ENCODE results near the gene PRH1.

The PRH1 gene

DNA sequence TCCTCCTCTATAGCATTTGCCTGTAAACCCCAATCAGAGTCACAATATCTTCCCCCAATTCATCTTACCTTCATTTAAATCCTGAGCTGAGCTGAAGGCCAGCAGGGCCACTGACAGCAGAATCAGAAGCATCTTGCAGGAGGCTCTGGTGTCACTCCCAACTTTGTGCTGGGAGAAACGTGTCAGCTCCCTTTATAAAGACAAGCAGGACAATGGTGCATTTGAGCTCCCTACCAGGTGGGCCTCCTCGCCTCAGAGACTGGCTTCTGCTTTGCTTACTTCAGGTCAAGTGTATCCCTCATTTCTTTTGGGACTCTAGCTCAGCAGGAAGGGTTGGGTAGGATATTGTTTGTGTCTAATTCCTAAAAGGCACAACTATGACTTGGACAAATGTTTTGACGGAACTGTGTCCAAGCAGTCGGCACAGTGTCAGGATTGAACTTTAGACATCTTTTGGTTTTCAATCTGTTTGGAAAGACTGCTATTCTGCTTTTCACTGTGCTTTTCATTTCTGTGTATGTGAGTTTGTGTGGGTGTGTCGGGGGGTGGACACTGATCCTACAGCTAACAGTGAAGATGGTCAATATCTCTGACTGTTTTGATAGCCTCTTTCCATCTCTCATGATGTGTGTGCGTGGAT lies at the start of gene PRH1:
Gene PRH1, minus strand, starts transcription at position 170 of the 640 bp plus-strand sequence. Its CDS starts 38 bp downstream, at position 132.
- no peak for DNase-seq

DNA sequence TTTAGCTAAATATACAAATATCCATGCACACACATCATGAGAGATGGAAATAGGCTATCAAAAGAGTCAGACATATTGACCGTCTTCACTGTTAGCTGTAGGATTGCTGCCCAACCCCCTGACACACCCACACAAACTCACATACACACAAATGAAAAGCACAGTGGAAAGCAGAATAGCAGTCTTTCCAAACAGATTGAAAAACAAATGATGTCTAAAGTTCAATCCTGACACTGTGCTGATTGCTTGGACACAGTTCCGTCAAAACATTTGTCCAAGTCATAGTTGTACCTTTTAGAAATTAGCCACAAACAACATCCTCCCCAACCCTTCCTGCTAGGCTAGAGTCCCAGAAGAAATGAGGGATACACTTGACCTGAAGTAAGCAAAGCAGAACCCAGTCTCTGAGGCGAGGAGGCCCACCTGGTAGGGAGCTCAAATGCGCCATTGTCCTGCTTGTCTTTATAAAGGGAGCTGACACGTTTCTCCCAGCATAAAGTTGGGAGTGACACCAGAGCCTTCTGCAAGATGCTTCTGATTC lies 44.8 kb upstream of the PRH1 start, which contains the start of gene PRH2:
Gene PRH2, plus strand, starts transcription at position 491 of the 541 bp plus-strand sequence. Its CDS starts 38 bp downstream, at position 529.
- DNase-seq = no peak

DNA sequence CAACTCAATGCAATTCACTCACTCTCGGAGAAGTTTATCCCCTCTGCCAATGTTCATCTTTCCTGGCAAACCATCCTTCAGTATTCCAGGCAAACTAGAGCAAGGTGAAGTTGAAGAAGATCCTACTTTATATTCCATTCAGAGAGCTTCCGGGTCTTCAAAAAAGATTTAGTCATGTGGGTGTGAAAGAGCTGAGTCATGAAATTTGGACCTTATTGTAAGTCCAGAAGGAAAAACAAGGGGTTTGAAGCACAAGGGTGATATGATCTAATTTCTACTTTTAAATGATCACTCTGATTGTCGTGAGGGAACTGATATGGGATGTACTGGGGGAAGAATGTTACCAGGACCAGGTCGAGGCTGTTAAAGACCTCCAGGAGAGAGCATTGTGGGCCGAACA lies 42.2 kb upstream of the PRH1 start:
- DNase-seq = no peak

DNA sequence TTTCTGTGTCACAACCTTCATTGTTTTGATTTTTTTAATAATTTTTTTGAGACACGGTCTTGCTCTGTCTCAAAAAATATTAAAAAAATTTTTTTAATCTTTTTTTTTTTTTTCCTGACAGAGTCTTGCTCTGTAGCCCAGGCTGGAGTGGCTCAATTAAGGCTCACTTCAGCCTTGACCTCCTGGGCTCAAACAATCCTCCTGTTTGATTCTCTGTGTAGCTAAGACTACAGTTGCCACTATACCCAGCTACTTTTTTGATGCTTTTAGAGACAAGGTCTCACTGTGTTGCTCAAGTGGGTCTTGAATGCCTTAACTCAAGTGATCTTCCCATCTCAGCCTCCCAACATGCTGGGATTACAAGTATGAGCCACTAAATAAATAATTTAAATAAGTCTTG lies 35.8 kb upstream of the PRH1 start:
- no peak for DNase-seq

DNA sequence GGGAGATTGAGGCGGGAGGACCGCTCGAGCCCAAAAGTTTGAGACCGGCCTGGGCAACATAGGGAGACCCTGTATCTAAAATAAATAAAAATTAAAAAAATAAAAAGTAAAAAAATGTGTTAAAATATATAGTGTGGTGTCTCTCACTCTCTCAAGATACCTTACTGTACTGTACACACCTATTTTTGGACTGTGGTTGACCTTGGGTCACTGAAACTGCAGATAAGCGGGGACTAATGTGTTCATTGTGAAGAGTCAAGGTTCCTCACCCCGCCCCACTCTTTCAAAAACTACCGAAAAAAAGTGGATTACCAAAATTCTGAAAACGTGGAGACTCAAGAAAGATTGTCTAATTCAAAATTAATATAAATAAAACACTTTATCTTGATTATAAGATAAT lies 26.3 kb upstream of the PRH1 start:
- no peak for DNase-seq

DNA sequence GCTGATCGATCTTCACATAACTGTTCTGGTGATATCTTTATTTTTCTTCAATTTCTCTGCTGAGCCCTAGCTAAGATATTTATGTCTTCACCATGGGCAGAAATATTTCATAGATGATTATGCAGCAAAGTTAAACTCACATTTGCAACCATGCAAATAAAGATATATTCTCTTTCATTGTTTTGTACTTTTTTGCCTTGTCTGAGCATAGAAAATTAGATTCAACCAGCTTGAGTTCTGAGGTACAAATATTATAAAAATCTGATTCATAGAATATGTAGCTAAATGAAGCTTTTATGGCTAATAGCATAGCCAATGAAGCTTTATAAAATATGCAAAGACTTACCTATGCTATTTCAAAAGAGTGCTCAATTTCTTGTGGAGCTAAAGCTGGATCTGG lies 25.4 kb upstream of the PRH1 start, which contains the start of gene TAS2R13:
Gene TAS2R13, minus strand, starts transcription at position 101 of the 400 bp plus-strand sequence. CDS start 264 bp downstream, outside the sequence.
- no peak for DNase-seq

DNA sequence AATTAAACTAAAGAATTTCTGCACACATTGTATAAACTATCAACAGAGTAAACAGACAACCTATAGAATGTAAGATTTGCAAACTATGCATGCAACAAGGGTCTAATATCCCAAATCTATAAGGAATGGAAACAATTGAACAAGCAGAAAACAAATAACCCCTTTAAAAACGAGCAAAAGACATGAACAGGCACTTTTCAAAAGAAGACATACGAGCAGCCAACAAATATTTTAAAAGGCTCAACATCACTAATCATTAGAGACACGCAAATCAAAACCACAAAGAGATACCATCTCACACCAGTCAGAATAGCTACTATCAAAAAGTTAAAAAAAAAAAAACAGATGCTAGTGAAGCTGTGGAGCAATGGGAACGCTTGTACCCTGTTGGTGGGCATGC lies 20.6 kb upstream of the PRH1 start:
- no peak for DNase-seq

DNA sequence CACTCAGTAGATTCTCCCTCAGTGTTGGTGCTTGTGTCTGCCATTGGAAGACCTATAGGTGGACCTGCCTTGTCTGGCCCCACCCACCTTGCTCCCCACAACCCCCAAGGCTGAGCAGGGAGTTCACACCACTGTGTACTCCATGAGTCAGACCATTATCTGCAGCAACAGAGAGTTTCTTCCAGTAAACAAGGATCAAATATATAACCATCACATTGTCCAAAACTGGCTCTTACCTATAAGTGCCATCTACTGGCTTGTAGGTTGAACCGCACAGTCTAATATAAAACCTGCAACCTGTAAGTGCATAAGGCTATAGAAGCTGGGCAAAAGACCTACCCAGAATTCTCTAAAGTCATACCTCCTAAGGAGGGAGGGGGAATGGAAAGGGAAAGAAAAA lies 17.4 kb upstream of the PRH1 start:
- DNase-seq = no peak

DNA sequence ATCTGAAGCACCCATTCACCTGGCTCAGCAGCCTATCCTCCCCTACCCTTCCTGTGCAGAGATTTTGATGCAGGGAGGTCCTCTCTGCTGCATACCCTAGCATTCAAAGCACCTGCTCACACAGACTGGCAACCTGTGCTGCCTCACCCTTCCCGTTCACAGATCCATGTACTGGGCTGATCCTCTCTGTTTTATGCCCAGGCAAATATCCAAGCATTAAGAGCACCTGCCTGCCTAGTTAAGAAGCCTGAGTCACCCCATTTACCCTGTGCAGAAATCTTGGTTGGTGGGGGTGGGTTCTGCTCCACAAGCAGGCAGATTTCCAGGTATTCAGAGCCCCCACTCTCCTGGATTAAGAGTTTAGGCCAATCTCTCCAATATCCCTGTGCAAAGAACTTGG lies 16.9 kb upstream of the PRH1 start:
- no peak for DNase-seq

DNA sequence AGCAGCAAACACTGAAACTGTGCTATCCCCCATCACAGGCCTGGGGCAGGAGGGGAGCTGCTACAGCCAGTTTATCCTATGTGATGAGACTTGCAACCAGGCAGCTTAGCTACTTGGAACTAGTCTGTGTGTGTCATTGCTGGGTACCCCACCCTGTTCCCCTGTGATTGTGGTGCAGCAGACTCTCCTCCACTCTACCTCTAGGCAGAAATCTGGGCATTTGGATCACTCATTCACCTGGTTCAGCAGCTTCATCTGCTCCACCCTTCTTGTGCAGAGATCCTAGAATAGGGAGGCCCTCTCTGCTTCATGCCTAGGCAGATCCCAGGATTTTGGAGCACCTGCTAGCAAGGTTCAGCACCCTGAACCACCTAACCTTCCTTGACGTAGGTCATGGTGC lies 16.5 kb upstream of the PRH1 start:
- no peak for DNase-seq

DNA sequence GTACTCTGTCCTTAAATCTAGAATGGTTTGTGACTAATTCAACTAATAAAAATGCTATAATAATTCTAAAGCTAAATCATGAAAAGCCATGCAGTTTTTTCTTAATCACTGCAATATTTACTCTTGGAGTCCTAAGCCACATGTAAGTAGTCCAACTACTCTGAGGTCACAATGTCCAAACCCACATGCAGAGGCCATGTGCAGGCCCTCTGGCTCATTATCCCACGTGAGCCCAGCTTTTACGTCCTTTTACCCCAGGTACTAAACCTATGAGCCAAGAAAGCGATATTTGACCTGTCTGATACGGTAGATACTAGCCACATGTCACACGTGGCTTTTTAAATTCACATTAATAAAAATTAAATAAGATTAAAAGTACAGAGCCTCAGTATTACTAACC lies 12.8 kb upstream of the PRH1 start:
- no peak for DNase-seq

DNA sequence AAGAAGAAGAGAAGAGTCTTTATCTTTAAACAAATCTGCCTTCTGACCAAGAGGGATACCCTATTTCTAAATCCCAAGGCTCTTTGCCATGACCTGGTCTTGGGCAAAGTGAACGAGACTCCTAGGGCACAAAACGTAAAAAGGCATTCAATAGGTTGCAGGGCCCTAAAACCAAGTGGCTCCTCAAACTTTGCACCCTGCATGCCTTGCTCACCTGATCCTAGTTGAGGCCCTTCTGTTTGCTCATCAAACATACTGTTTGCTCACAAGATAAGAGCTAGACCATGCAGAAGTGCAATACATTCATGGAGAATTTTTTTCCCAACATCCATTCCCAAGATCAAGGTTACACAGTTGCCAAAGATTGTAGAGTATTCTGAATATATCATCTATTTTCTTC lies 7.9 kb upstream of the PRH1 start:
- no peak for DNase-seq

DNA sequence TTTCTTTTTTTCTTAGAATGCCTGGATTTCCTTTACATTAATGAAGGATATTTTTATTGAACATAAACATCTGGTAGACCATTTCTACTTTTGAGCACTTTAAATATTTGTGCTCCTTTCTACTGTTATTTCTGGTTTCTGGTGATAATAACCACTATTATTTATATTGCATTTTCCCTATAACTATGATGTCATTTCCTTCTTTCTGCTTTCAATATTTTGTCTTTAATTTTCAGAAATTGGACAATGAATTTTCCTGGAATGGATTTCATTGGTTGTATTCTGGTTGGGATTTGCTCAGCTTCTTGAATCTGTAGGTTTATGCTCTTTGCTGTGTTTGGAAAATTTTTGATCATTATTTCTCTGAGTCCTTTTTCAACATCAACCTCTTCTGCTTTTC lies 5.2 kb upstream of the PRH1 start:
- DNase-seq = no peak

DNA sequence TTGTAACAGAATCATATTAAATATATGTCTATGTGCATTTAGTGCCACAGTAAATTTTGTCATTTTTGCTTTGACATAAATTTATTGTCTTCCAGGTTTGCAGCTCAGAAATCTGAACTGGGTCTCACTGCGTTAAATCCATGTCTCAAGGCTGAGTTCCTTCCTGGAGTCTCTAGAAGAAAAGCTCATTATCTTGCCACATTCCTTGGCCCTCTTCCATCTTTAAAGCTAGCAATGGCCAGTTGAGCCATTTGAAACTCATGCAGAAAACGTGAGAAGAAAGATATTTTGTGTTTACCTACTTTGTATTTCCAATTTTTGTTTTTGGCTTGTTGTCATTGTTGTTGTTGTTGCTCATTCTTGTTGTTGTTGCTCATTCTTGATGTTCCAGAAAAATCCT lies 10.7 kb downstream of the PRH1 start:
- no peak for DNase-seq

DNA sequence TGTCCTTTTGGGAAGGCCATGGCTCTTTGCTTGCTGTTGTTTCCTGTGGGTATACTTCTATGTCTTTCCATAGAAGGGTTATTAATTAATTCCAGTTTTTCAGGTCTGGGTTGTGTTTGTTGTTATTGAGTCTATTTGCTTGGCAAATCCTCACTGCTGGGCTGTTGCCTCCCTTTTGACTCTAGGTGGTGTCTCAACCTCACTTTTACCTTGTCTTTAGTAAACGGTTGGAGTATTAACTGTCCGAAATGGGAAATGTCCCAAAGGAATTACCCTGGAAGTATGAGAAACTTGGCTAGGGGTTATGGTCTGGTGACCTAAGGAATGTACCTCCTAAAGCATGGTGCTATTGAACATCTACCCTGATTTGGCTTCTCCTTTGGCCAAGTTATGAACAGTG lies 16.7 kb downstream of the PRH1 start:
- DNase-seq = no peak

DNA sequence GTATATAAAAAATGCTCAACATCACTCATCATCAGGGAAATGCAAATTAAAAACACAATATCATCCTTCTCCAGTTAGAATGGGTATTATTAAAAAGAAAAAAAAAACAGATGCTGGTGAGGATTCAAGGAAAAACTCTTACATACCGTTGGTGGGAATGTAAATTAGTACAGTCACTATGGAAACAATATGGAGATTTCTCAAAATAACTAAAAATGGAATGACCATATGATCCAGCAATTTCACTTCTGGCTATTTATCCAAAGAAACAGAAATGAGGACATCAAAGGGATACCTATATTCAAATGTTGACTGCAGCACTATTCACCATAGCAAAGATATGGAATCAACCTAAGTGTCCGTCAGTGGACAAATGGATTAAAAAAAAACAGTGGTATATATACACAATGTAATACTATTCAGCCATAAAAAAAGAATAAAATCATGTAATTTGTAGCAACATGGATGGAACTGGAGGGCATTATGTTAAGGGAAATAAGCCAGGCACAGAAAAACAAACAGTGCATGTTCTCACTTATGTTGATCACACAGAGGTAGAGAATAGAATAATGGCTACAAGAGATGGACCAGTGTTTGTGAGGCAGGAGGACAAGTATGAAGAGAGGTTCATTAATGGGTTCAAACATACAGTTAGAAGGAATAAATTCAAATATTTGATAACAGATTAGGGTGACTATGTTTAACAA lies 20.4 kb downstream of the PRH1 start:
- no peak for DNase-seq

DNA sequence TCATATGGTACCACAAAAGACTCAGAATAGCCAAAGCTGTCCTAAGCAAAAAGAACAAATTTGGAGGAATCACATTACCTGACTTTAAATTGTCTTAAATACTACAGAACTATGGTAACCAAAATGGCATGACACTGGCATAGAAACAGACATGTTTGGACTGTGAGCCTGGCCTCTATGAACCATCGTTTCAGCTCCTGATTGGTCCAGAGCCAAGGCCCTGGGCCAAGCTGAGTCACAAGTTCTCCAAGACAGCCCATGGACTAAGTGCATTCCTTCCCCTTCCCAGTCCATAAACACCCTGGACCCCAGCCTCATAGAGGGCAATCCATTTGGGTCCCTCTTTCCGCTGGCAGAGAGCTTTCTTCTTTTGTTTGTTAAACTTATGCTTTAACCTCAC lies 22.7 kb downstream of the PRH1 start:
- DNase-seq = no peak

DNA sequence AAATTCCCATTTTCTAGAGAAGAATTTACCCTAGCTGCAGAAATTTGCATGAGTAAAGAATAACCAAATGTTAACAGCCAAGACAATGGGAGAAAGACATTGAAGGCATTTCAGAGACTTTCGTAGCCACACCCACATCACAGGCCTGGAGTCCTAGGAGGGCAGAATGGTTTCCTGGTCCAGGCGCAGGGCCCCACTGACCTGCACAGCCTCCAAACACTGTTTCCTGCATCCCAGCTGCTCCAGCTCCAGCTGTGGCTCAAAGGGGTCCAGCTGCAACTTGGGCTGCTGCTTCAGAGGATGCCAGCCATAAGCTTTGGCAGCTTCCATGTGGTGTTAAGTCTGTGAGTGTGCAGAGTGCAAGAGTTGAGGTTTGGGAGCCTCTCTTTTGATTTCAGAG lies 28.2 kb downstream of the PRH1 start:
- no peak for DNase-seq

DNA sequence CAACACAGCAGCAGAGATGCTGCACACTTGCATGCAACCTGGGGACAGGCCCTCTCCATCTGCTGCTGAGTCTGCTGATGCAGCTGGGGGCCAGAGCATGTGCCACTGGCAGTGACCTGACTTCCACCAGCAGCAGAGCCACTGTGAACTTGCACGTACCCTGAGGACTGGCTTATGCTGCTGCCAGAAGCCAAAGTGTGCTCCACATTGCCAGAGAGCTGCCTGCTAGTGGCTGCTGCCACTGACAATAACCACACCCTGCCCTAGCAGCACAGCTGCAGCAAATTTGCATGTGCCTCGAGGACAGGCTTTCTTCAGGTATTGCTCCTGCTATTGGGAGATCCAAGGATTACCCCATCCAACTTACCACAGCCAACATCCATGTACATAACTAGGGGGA lies 30.3 kb downstream of the PRH1 start:
- DNase-seq = no peak

DNA sequence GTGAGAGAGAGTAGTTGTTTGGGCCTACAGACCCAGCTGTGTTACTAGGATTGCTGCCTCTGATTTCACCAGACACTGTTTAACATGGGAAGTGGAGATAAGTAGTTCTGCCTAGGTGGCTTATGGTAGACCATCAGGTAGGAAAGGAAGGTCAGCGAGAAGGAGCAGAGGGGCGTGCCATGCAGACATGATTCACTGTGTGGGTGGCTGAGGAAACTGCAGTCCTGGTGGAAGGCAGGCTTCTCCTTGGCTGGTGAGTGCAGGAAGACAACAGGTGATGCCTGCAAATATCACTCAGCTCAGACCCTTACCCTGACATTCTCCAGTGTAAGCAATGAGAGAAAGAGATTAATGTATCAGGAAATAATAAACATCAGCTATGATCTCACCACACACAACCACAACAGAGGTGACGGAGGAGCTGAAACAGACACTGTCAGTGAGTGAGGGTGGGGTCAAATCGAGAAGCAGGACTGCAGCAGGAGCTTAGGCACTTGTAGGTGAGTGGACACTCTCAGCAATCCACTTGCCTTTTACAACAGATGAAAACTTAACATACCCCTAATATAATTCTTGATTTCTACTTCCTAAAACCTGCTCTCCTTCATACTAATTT lies 32.7 kb downstream of the PRH1 start:
- no peak for DNase-seq

DNA sequence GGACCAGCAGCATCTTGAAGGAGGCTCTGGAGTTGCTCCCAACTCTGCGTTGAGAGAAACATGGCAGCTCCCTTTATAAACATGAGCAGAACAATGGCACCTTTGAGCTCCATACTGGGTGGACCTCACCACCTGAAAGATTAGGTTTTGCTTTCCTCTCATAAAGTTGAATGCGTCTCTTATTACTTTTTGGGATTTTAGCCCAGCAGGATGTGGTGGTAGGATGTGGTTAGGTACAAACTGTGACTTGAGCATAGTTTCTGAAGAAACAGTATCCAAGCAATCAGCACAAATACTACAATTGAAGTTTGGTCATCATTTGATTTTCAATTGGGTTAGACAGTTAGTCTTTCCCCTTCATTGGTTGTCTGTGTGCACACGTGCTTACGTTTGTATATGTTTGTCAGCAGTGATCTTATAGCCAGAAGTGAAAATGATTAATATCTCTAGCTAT lies 34.6 kb downstream of the PRH1 start, which contains the start of gene PRR4:
Gene PRR4, minus strand, starts transcription at position 51 of the 454 bp plus-strand sequence. Its CDS starts 38 bp downstream, at position 13.
- DNase-seq = no peak

DNA sequence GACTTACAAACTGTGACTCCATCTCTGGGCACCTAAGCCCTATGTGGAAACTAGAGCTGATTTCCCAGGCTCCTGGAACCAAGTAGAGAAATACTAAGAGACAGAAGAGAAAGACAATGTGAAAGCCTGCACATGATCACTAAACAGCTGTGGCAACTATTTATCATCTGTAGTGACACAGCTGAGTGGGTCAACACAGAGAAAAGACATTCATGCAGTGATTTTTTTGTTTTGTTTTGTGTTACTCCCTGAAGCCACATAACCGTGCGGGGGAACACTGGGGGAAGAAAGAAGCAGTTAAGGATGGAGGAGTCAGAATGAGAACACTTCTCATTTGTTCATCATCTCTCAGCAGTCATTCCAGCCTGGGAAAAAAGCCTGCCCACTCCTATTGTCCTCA lies 36.3 kb downstream of the PRH1 start:
- DNase-seq = no peak

DNA sequence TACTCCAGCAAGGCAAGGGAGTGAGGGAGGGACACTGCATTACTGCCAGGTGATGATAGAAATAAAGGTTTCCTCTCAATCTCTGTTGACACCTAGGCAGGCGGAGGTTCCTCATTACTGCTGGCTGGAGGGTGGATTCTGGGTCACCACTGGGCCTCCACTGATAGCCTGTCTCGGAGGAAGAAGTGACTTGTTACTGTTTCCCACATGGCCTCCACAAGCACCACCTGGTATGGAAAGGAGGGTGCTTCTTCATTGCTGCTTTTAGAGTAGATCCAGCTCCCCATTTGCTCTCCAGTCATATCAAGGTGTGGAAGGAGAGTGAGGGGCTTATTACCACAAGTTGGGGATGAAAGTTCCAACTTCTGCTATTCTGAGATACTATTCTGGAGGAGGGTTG lies 41.2 kb downstream of the PRH1 start:
- DNase-seq = no peak

DNA sequence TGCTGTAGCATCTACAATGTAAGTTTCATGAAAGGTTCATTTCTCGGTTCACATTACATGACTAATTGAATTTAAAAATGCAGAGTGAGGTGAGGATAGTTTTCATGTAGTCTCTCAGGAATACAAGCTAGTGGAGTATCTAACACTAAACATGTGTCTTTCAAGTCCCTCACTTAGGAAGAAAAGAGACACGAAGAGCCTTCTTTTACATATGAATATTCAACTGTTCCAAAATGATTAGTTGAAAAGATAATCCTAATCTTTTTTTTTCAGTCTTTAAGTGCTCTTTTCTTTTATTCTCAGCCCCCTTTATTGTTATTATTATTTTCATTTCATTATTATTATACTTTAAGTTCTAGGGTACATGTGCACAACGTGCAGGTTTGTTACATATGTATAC lies 45.6 kb downstream of the PRH1 start:
- DNase-seq = no peak

All from stimulated activated CD8-positive, alpha-beta memory T cell treated with anti-CD3 and anti-CD28 coated beads, Interleukin-4, amount 100 ng/mL, for 48 hours (primary cell).